Activated CD4-positive, alpha-beta memory T cell treated with anti-CD3 and anti-CD28 coated beads, Interleukin-2, amount 10 ng/mL, durations not matched to agents 7 days and 5 days (primary cell): ENCODE measurements around the gene ARVCF. TPM values are rescaled to one million over a fixed set of nuclear protein-coding genes. Genes with fewer than 3 reads are reported as not detected.

ENCODE experiments used
- CTCF ChIA-PET: fragments of 350-600 bp; sonication (Branson Sonifier 250); formaldehyde crosslinking; loops from one replicate; lab custom pipeline; 2021; ENCODE audit warnings: antibody characterized with exemption, inconsistent platforms; lab: Charles Lee
- POLR2A ChIA-PET: fragments of 350-600 bp; sonication (Branson Sonifier 250); formaldehyde crosslinking; loops from one replicate; lab custom pipeline; 2021; ENCODE audit warnings: antibody characterized with exemption; lab: Charles Lee
- DNase-seq: peaks from one replicate; pipeline ENCODE4 v3.0.0-alpha.2; 2020
- H3K27ac Mint-ChIP-seq: one replicate; pipeline ENCODE4 v1.8.0; 2021; ENCODE audit warnings: mild to moderate bottlenecking, mixed read lengths
- H3K27me3 Mint-ChIP-seq: one replicate; pipeline ENCODE4 v1.8.0; 2021; ENCODE audit warnings: mixed read lengths
- H3K36me3 Mint-ChIP-seq: one replicate; pipeline ENCODE4 v1.8.0; 2021; ENCODE audit warnings: low read depth, mixed read lengths
- H3K4me1 Mint-ChIP-seq: one replicate; pipeline ENCODE4 v1.8.0; 2021; ENCODE audit warnings: mixed read lengths
- H3K4me3 Mint-ChIP-seq: one replicate; pipeline ENCODE4 v1.8.0; 2021; ENCODE audit warnings: mild to moderate bottlenecking, mixed read lengths
- H3K9me3 Mint-ChIP-seq: one replicate; pipeline ENCODE4 v1.8.0; 2021; ENCODE audit warnings: mixed read lengths
- total RNA-seq, 2 experiments: library from RNA; stranded (reverse); gene quantifications; one replicate each; pipeline ENCODE4 v1.2.3, GENCODE V29; 2021

The ARVCF gene
- total RNA-seq, 2 experiments from 2014 or later: 0.58 to 0.71 TPM

GRCh38 chr22:20043997-20044342, 27.3 kb upstream of the ARVCF start:
- H3K27ac Mint-ChIP-seq: no peak overlapping the region
- ChIA-PET CTCF (no interaction called here), POLR2A (no interaction called here)
- H3K9me3 Mint-ChIP-seq: peaks cover 10% of the 10 kb centered on the region
- DNase-seq: no peak
- H3K36me3 Mint-ChIP-seq: peaks cover 52% of the 10 kb centered on the region
- H3K4me1 Mint-ChIP-seq: peaks cover 2% of the 10 kb centered on the region
- H3K27me3 Mint-ChIP-seq: no peaks in the 10 kb centered on the region
- no peak overlapping the region for H3K4me3 Mint-ChIP-seq

GRCh38 chr22:20043057-20043996, 26.7 kb upstream of the ARVCF start:
- no peak overlapping the region for H3K27ac Mint-ChIP-seq
- peaks cover 6% of the 10 kb centered on the region for H3K9me3 Mint-ChIP-seq
- no peak overlapping the region for H3K4me3 Mint-ChIP-seq
- peaks cover 2% of the 10 kb centered on the region for H3K4me1 Mint-ChIP-seq
- POLR2A ChIA-PET: no interaction called here
- CTCF ChIA-PET: no interaction called here
- H3K36me3 Mint-ChIP-seq: peaks cover 45% of the 10 kb centered on the region
- DNase-seq: no peak
- no peaks in the 10 kb centered on the region for H3K27me3 Mint-ChIP-seq

- peaks cover 38% of the 10 kb centered on the region for H3K36me3 Mint-ChIP-seq
- no peak for DNase-seq
- peaks cover 16% of the 10 kb centered on the region for H3K4me1 Mint-ChIP-seq
- POLR2A ChIA-PET: interaction anchor here (1.2 kb wide), 1 partner anchor 19 kb away, joined by 3 read pairs; the partner anchor contains the start of gene TANGO2
- no peaks in the 10 kb centered on the region for H3K9me3 Mint-ChIP-seq
- H3K27me3 Mint-ChIP-seq: no peaks in the 10 kb centered on the region
- no peak overlapping the region for H3K27ac Mint-ChIP-seq
- CTCF ChIA-PET: no interaction called here
- no peak overlapping the region for H3K4me3 Mint-ChIP-seq
These were observed 23.9 kb upstream of the ARVCF start for GRCh38 chr22:20040327-20041200.

- peaks cover 38% of the 10 kb centered on the region for H3K36me3 Mint-ChIP-seq
- POLR2A ChIA-PET: interaction anchor here (1.2 kb wide), 1 partner anchor 19 kb away, joined by 3 read pairs; the partner anchor contains the start of gene TANGO2
- H3K27me3 Mint-ChIP-seq: no peaks in the 10 kb centered on the region
- H3K9me3 Mint-ChIP-seq: no peaks in the 10 kb centered on the region
- no peak overlapping the region for H3K4me3 Mint-ChIP-seq
- peaks cover 23% of the 10 kb centered on the region for H3K4me1 Mint-ChIP-seq
- CTCF ChIA-PET: no interaction called here
- H3K27ac Mint-ChIP-seq: no peak overlapping the region
- DNase-seq: no peak
These were observed 23.2 kb upstream of the ARVCF start for GRCh38 chr22:20039683-20040325.

- POLR2A ChIA-PET: no interaction called here
- Mint-ChIP-seq H3K27ac (no peak overlapping the region), H3K36me3 (peaks cover 36% of the 10 kb centered on the region), H3K27me3 (no peaks in the 10 kb centered on the region), H3K9me3 (no peaks in the 10 kb centered on the region), H3K4me1 (peaks cover 34% of the 10 kb centered on the region), H3K4me3 (no peak overlapping the region)
- DNase-seq: no peak
- CTCF ChIA-PET: interaction anchor here (0.6 kb wide), 1 partner anchor 82 kb away, joined by 3 read pairs; no protein-coding TSS in a partner anchor
These were observed 22.0 kb upstream of the ARVCF start for GRCh38 chr22:20038574-20038973.

GRCh38 chr22:20037419-20037818, 20.8 kb upstream of the ARVCF start:
- ChIA-PET CTCF (no interaction called here), POLR2A (no interaction called here)
- Mint-ChIP-seq H3K27ac (no peak overlapping the region), H3K4me3 (no peak overlapping the region), H3K27me3 (no peaks in the 10 kb centered on the region), H3K9me3 (no peaks in the 10 kb centered on the region), H3K36me3 (peaks cover 33% of the 10 kb centered on the region), H3K4me1 (peaks cover 44% of the 10 kb centered on the region)
- DNase-seq: no peak

- no peaks in the 10 kb centered on the region for H3K27me3 Mint-ChIP-seq
- peaks cover 35% of the 10 kb centered on the region for H3K36me3 Mint-ChIP-seq
- no peak overlapping the region for H3K4me3 Mint-ChIP-seq
- H3K9me3 Mint-ChIP-seq: no peaks in the 10 kb centered on the region
- DNase-seq: no peak
- POLR2A ChIA-PET: no interaction called here
- CTCF ChIA-PET: no interaction called here
- H3K27ac Mint-ChIP-seq: no peak overlapping the region
- peaks cover 50% of the 10 kb centered on the region for H3K4me1 Mint-ChIP-seq
These were observed 20.1 kb upstream of the ARVCF start for GRCh38 chr22:20036535-20037392.

GRCh38 chr22:20036084-20036482, 19.5 kb upstream of the ARVCF start:
- Mint-ChIP-seq H3K9me3 (no peaks in the 10 kb centered on the region), H3K27me3 (no peaks in the 10 kb centered on the region), H3K4me1 (peaks cover 57% of the 10 kb centered on the region), H3K4me3 (no peak overlapping the region), H3K36me3 (peaks cover 35% of the 10 kb centered on the region), H3K27ac (no peak overlapping the region)
- ChIA-PET CTCF (no interaction called here), POLR2A (interaction anchor here (1.0 kb wide), 1 partner anchor 16 kb away, joined by 3 read pairs; no protein-coding TSS in a partner anchor)
- no peak for DNase-seq

GRCh38 chr22:20035375-20036083, 18.9 kb upstream of the ARVCF start:
- ChIA-PET POLR2A (interaction anchor here (0.6 to 1.0 kb wide), 2 partner anchors 15 kb away, joined by 3 read pairs; partner anchors contain the start of gene TANGO2), CTCF (interaction anchor here (0.6 kb wide), 2 partner anchors 87 to 257 kb away, joined by 3 read pairs; no protein-coding TSS in a partner anchor)
- Mint-ChIP-seq H3K27me3 (no peaks in the 10 kb centered on the region), H3K36me3 (peaks cover 35% of the 10 kb centered on the region), H3K9me3 (no peaks in the 10 kb centered on the region), H3K4me3 (no peak overlapping the region), H3K4me1 (peaks cover 58% of the 10 kb centered on the region), H3K27ac (no peak overlapping the region)
- no peak for DNase-seq

GRCh38 chr22:20034143-20034542, 17.5 kb upstream of the ARVCF start:
- Mint-ChIP-seq H3K4me3 (no peak overlapping the region), H3K27me3 (no peaks in the 10 kb centered on the region), H3K36me3 (peaks cover 25% of the 10 kb centered on the region), H3K4me1 (peaks cover 58% of the 10 kb centered on the region), H3K9me3 (no peaks in the 10 kb centered on the region), H3K27ac (peak overlapping the region; percentile 35)
- DNase-seq: no peak
- POLR2A ChIA-PET: interaction anchor here (0.9 to 3.8 kb wide), 4 partner anchors 11 to 83 kb away, joined by 3 to 41 read pairs (median 4); partner anchors contain the start of genes TANGO2 and TRMT2A
- CTCF ChIA-PET: interaction anchor here (0.6 kb wide), 1 partner anchor 30 kb away, joined by 3 read pairs; no protein-coding TSS in a partner anchor

GRCh38 chr22:20033045-20033706, 16.6 kb upstream of the ARVCF start:
- ChIA-PET CTCF (no interaction called here), POLR2A (interaction anchor here (1.0 to 3.8 kb wide), 3 partner anchors 12 to 84 kb away, joined by 3 to 41 read pairs (median 4); partner anchors contain the start of genes TANGO2 and TRMT2A)
- Mint-ChIP-seq H3K27ac (peak overlapping the region; percentile 74), H3K36me3 (peaks cover 25% of the 10 kb centered on the region), H3K27me3 (no peaks in the 10 kb centered on the region), H3K4me3 (no peak overlapping the region), H3K9me3 (no peaks in the 10 kb centered on the region), H3K4me1 (peaks cover 58% of the 10 kb centered on the region)
- no peak for DNase-seq
